GM18951 (cell line): ENCODE data around the gene AMMECR1L.
A peak's percentile ranks its signal among the peaks of the same experiment; 100 is the strongest.
"Not testable (repeated sequence)": the region's sequence is repeated elsewhere in the genome, so short reads cannot be mapped to it uniquely, and the experiment has no call there.

Experiments
- POLR2A ChIP-seq: IDR thresholded peaks from 4 replicates; pipeline ENCODE4 v1.6.1; 2011; ENCODE audit warnings: mild to moderate bottlenecking; ENCODE audit not compliant: insufficient read length, insufficient read depth; ENCODE audit errors: extremely low read depth
- in situ Hi-C: fragments of 300-500 bp; cut with MboI; formaldehyde crosslinking; loops from one replicate; pipeline ENCODE4 v1.12.0; 2022; ENCODE audit warnings: low sequenced_read_pairs, mixed read lengths, inconsistent platforms; ENCODE audit not compliant: unreplicated experiment

The AMMECR1L gene

GRCh38 chr2:127885780-127886592 is at the start of gene AMMECR1L:
AMMECR1L (minus strand) TSS chr2:127885956; CDS start chr2:127874234, 11,722 bp downstream.
- in situ Hi-C loops = not testable (repeated sequence)
- TF ChIP-seq POLR2A = peak; percentile 16

- in situ Hi-C loops = no loop called here
- no peak for TF ChIP-seq POLR2A
These were observed 49.6 kb upstream of the AMMECR1L start for GRCh38 chr2:127935337-127935736.

GRCh38 chr2:127932199-127932876 is 46.6 kb upstream of the AMMECR1L start:
- no peak for TF ChIP-seq POLR2A

GRCh38 chr2:127929449-127929848 is 43.7 kb upstream of the AMMECR1L start:
- no peak for TF ChIP-seq POLR2A
- in situ Hi-C loops = no loop called here

More at GRCh38 chr2:127932199-127932876, 46.6 kb upstream of the AMMECR1L start:
- in situ Hi-C loops = no loop called here

GRCh38 chr2:127927384-127927783 is 41.6 kb upstream of the AMMECR1L start:
- in situ Hi-C loops = no loop called here

GRCh38 chr2:127917916-127918315 is 32.2 kb upstream of the AMMECR1L start:
- in situ Hi-C loops = no loop called here
- TF ChIP-seq POLR2A = no peak

More at GRCh38 chr2:127927384-127927783, 41.6 kb upstream of the AMMECR1L start:
- no peak for TF ChIP-seq POLR2A

GRCh38 chr2:127913808-127914457 is 28.2 kb upstream of the AMMECR1L start:
- no peak for TF ChIP-seq POLR2A
- in situ Hi-C loops = no loop called here

- in situ Hi-C loops = no loop called here
These were observed 26.0 kb upstream of the AMMECR1L start for GRCh38 chr2:127911737-127912136.

GRCh38 chr2:127910415-127910814 is 24.7 kb upstream of the AMMECR1L start:
- no peak for TF ChIP-seq POLR2A
- in situ Hi-C loops = no loop called here

More at GRCh38 chr2:127911737-127912136, 26.0 kb upstream of the AMMECR1L start:
- TF ChIP-seq POLR2A = no peak

- no peak for TF ChIP-seq POLR2A
- in situ Hi-C loops = no loop called here
These were observed 23.3 kb upstream of the AMMECR1L start for GRCh38 chr2:127909019-127909418.

- in situ Hi-C loops = not testable (repeated sequence)
These were observed 22.1 kb upstream of the AMMECR1L start for GRCh38 chr2:127907733-127908400.

GRCh38 chr2:127906206-127906926 is 20.6 kb upstream of the AMMECR1L start:
- no peak for TF ChIP-seq POLR2A
- in situ Hi-C loops = no loop called here
